HFFc6 (cell line): ENCODE results near the gene LIPM. TPM values are rescaled to one million over a fixed set of nuclear protein-coding genes. Genes with fewer than 3 reads are reported as not detected.

Source experiments
- DNase-seq: peaks from one replicate; pipeline ENCODE4 v3.0.0-alpha.2; 2018
- H3K27ac Mint-ChIP-seq: 2 replicates; pipeline ENCODE4 v1.8.0; 2020; ENCODE audit warnings: mild to moderate bottlenecking, mixed read lengths
- H3K27me3 Mint-ChIP-seq: 2 replicates; pipeline ENCODE4 v1.8.0; 2021; ENCODE audit warnings: mild to moderate bottlenecking, moderate library complexity, mixed read lengths; ENCODE audit not compliant: insufficient read depth
- H3K36me3 Mint-ChIP-seq: 2 replicates; pipeline ENCODE4 v1.8.0; 2021; ENCODE audit warnings: low read depth, mixed read lengths
- H3K4me1 Mint-ChIP-seq: 2 replicates; pipeline ENCODE4 v1.8.0; 2020; ENCODE audit warnings: low read depth, mixed read lengths
- H3K4me3 Mint-ChIP-seq: 2 replicates; pipeline ENCODE4 v1.8.0; 2020; ENCODE audit warnings: mild to moderate bottlenecking, moderate library complexity, mixed read lengths
- H3K9me3 Mint-ChIP-seq: 2 replicates; pipeline ENCODE4 v1.8.0; 2020; ENCODE audit warnings: mild to moderate bottlenecking, mixed read lengths
- CTCF ChIP-seq: fragments of 200-600 bp; sonication (generic); IDR thresholded peaks from 2 replicates; pipeline ENCODE4 v1.5.0; 2021; ENCODE audit warnings: antibody characterized with exemption, mild to moderate bottlenecking
- total RNA-seq, 6 experiments: library from RNA; stranded (reverse); fragmentation: NEBNext Ultra II Directional; extraction: Animal tissue kit (Norgen Biotek cat#: 25700); gene quantifications; 2 replicates in 1 of 6; 3 replicates in 5 of 6; pipeline ENCODE4 v1.2.3, GENCODE V29; 2021

LIPM gene
- total RNA-seq, 6 experiments from 2014 or later, result not detected

- no peak for TF ChIP-seq CTCF
- DNase-seq, result no peak
- Mint-ChIP-seq H3K9me3 (no peaks in the 10 kb centered on the region), H3K36me3 (no peaks in the 10 kb centered on the region), H3K4me3 (no peak overlapping the region), H3K27ac (no peak overlapping the region), H3K27me3 (peaks cover 12% of the 10 kb centered on the region; the same call in 1 of the 2 replicates), H3K4me1 (peaks cover 28% of the 10 kb centered on the region)
Observed at GRCh38 chr10:88803641-88804040, 1.1 kb downstream of the LIPM start.

- Mint-ChIP-seq H3K9me3 (no peaks in the 10 kb centered on the region), H3K36me3 (no peaks in the 10 kb centered on the region), H3K4me1 (peaks cover 28% of the 10 kb centered on the region), H3K27ac (no peak overlapping the region), H3K27me3 (peaks cover 9% of the 10 kb centered on the region; the same call in 1 of the 2 replicates), H3K4me3 (no peak overlapping the region)
- no peak for TF ChIP-seq CTCF
- DNase-seq, result no peak
Observed at GRCh38 chr10:88804083-88804812, 1.7 kb downstream of the LIPM start.

GRCh38 chr10:88805361-88805760 is 2.8 kb downstream of the LIPM start:
- H3K9me3 Mint-ChIP-seq, result no peaks in the 10 kb centered on the region
- no peak for DNase-seq
- H3K27ac Mint-ChIP-seq, result no peak overlapping the region
- no peak overlapping the region for H3K4me3 Mint-ChIP-seq
- H3K36me3 Mint-ChIP-seq, result no peaks in the 10 kb centered on the region
- peaks cover 10% of the 10 kb centered on the region; the same call in 1 of the 2 replicates for H3K27me3 Mint-ChIP-seq
- TF ChIP-seq CTCF, result no peak
- peaks cover 36% of the 10 kb centered on the region for H3K4me1 Mint-ChIP-seq

- Mint-ChIP-seq H3K36me3 (no peaks in the 10 kb centered on the region), H3K4me3 (no peak overlapping the region), H3K27me3 (peaks cover 10% of the 10 kb centered on the region; the same call in 1 of the 2 replicates), H3K27ac (no peak overlapping the region), H3K9me3 (no peaks in the 10 kb centered on the region), H3K4me1 (peaks cover 37% of the 10 kb centered on the region)
- TF ChIP-seq CTCF, result no peak
- no peak for DNase-seq
Observed at GRCh38 chr10:88805924-88806323, 3.4 kb downstream of the LIPM start.

GRCh38 chr10:88809621-88810020 is 7.1 kb downstream of the LIPM start:
- Mint-ChIP-seq H3K27me3 (peaks cover 7% of the 10 kb centered on the region), H3K9me3 (no peaks in the 10 kb centered on the region), H3K27ac (no peak overlapping the region), H3K36me3 (no peaks in the 10 kb centered on the region), H3K4me3 (no peak overlapping the region), H3K4me1 (peaks cover 32% of the 10 kb centered on the region)
- TF ChIP-seq CTCF, result no peak
- no peak for DNase-seq
